ENCODE data around the gene PRM2. TPM values are rescaled to one million over a fixed set of nuclear protein-coding genes. Genes with fewer than 3 reads are reported as not detected.

PRM2 gene
- total and polyA plus RNA-seq, 7 experiments from 2014 or later: not detected

- no peak within 1 kb of the TSS for H3K4me3 Mint-ChIP-seq
- Histone ChIP-seq H3K27me3 (ENCODE audit: control insufficient read depth in 2 of 2, insufficient read depth in 2 of 2, low read length in 2 of 2) (no peaks in the 10 kb centered on the region), H3K4me3 (ENCODE audit: low read length) (no peak within 1 kb of the TSS), H3K36me3 (ENCODE audit: control insufficient read depth in 2 of 3, insufficient read depth in 3 of 3, low read length in 3 of 3) (no peaks in the 10 kb centered on the region), H3K27ac (ENCODE audit: low read depth, low read length) (no peak within 1 kb of the TSS), H3K9me3 (ENCODE audit: control insufficient read depth in 2 of 3, low read length in 3 of 3) (no peaks in the 10 kb centered on the region), H3K4me1 (ENCODE audit: control insufficient read depth in 2 of 2, insufficient read depth in 2 of 2, low read length in 2 of 2) (no peaks in the 10 kb centered on the region)
- DNase-seq: no peak
- no peak for ATAC-seq
- H3K9me3 Mint-ChIP-seq: peaks cover 0 to 4% (median 0%) of the 10 kb centered on the region in 11 donors
- peaks cover 0 to 20% (median 0%) of the 10 kb centered on the region in 5 donors for H3K27me3 Mint-ChIP-seq
- intact Hi-C loops (cut with micrococcal nuclease): no loop called here
- H3K4me1 Mint-ChIP-seq: peaks cover 0 to 5% (median 0%) of the 10 kb centered on the region in 7 donors
- H3K36me3 Mint-ChIP-seq: peaks cover 0 to 4% (median 0%) of the 10 kb centered on the region in 5 donors
- ChIA-PET POLR2A (interaction anchor here (1.1 kb wide), 1 partner anchor 25 kb away, joined by 3 read pairs; no protein-coding TSS in a partner anchor), CTCF (no interaction called here)
- no peak within 1 kb of the TSS for H3K27ac Mint-ChIP-seq
These were observed 3.2 kb downstream of the PRM2 start, which contains the start of gene PRM3 for GRCh38 chr16:11272921-11273720. TSS of gene PRM3 (minus strand) at chr16:11273629. CDS start at chr16:11273595, 34 bp downstream.

GRCh38 chr16:11272484-11272883, 3.8 kb downstream of the PRM2 start:
- Histone ChIP-seq H3K4me3 (ENCODE audit: low read length) (no peak overlapping the region), H3K36me3 (ENCODE audit: control insufficient read depth in 2 of 3, insufficient read depth in 3 of 3, low read length in 3 of 3) (no peaks in the 10 kb centered on the region), H3K27me3 (ENCODE audit: control insufficient read depth in 2 of 2, insufficient read depth in 2 of 2, low read length in 2 of 2) (no peaks in the 10 kb centered on the region), H3K27ac (ENCODE audit: low read depth, low read length) (no peak overlapping the region), H3K4me1 (ENCODE audit: control insufficient read depth in 2 of 2, insufficient read depth in 2 of 2, low read length in 2 of 2) (no peaks in the 10 kb centered on the region), H3K9me3 (ENCODE audit: control insufficient read depth in 2 of 3, low read length in 3 of 3) (no peaks in the 10 kb centered on the region)
- no peak for ATAC-seq
- Mint-ChIP-seq H3K27ac (no peak overlapping the region), H3K9me3 (peaks cover 0 to 4% (median 0%) of the 10 kb centered on the region in 11 donors), H3K4me1 (peaks cover 0 to 5% (median 0%) of the 10 kb centered on the region in 7 donors), H3K36me3 (peaks cover 0 to 4% (median 0%) of the 10 kb centered on the region in 5 donors), H3K4me3 (no peak overlapping the region), H3K27me3 (peaks cover 0 to 17% (median 0%) of the 10 kb centered on the region in 5 donors)
- ChIA-PET POLR2A (interaction anchor here (0.9 to 1.1 kb wide), 2 partner anchors 16 to 25 kb away, joined by 3 to 5 read pairs; partner anchors contain the start of gene SOCS1), CTCF (no interaction called here)
- intact Hi-C loops (cut with micrococcal nuclease): no loop called here
- no peak for DNase-seq

DNA sequence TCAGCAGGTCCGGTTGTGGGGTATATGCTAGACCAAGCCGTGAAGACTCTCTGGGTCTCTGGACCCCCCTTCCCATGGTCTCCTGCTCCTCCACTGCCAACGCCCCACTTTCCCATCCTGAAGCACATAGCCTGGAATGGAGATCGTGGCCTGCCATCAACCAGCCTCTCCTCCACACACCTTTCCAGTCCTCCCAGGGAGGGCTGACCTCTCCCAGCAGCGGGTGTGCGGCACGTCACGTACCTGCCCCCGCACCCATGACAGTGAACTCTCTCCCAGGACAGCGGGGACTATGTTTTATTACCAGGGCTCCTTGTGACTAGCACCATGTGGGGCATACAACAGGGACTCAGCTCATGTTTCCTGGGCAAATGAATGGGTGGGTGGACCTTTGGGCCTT, 4.7 kb downstream of the PRM2 start:
- no peak for DNase-seq
- CTCF ChIA-PET: interaction anchor here (1.0 kb wide), 1 partner anchor 8 kb away, joined by 3 read pairs; no protein-coding TSS in a partner anchor
- H3K4me3 Mint-ChIP-seq: no peak overlapping the region
- H3K4me1 Mint-ChIP-seq: peaks cover 0 to 3% (median 0%) of the 10 kb centered on the region in 7 donors
- peaks cover 0 to 13% (median 0%) of the 10 kb centered on the region in 5 donors for H3K27me3 Mint-ChIP-seq
- POLR2A ChIA-PET: interaction anchor here (0.9 kb wide), 1 partner anchor 15 kb away, joined by 5 read pairs; the partner anchor contains the start of gene SOCS1
- no peaks in the 10 kb centered on the region for H3K36me3 ChIP-seq (ENCODE audit: control insufficient read depth in 2 of 3, insufficient read depth in 3 of 3, low read length in 3 of 3)
- H3K9me3 Mint-ChIP-seq: peaks cover 0 to 4% (median 0%) of the 10 kb centered on the region in 11 donors
- peaks cover 0 to 4% (median 0%) of the 10 kb centered on the region in 5 donors for H3K36me3 Mint-ChIP-seq
- no peak for ATAC-seq
- no peaks in the 10 kb centered on the region for H3K4me1 ChIP-seq (ENCODE audit: control insufficient read depth in 2 of 2, insufficient read depth in 2 of 2, low read length in 2 of 2)
- no peak overlapping the region for H3K27ac ChIP-seq (ENCODE audit: low read depth, low read length)
- intact Hi-C loops (cut with micrococcal nuclease): no loop called here
- H3K27me3 ChIP-seq (ENCODE audit: control insufficient read depth in 2 of 2, insufficient read depth in 2 of 2, low read length in 2 of 2): no peaks in the 10 kb centered on the region
- H3K27ac Mint-ChIP-seq: no peak overlapping the region
- no peak overlapping the region for H3K4me3 ChIP-seq (ENCODE audit: low read length)
- no peaks in the 10 kb centered on the region for H3K9me3 ChIP-seq (ENCODE audit: control insufficient read depth in 2 of 3, low read length in 3 of 3)

DNA sequence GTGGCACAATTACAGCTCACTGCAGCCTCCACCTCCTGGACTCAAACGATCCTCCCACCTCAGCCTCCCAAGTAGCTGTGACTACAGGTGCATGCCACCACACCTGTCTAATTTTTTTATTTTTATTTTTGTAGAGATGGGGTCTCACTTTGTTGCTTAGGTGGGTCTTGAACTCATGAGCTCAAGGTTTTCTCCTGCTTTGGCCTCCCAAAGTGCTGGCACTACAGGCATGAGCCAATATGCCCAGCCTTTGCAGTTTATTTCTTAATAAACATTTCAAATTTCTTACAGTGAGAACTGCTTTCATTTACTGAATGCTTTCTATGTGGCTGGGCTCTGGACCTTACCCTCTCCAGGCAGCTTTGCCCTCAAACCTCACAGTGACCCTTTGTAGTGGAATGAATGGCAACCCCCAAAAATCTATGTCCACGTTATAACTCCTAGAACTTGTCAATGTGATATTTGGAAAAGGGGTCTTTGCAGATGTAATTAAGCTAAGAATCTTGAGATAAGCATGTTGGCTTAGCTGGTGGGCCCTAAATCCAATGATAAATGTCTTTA, 5.6 kb downstream of the PRM2 start:
- Histone ChIP-seq H3K9me3 (ENCODE audit: control insufficient read depth in 2 of 3, low read length in 3 of 3) (no peaks in the 10 kb centered on the region), H3K4me1 (ENCODE audit: control insufficient read depth in 2 of 2, insufficient read depth in 2 of 2, low read length in 2 of 2) (no peaks in the 10 kb centered on the region), H3K36me3 (ENCODE audit: control insufficient read depth in 2 of 3, insufficient read depth in 3 of 3, low read length in 3 of 3) (no peaks in the 10 kb centered on the region), H3K4me3 (ENCODE audit: low read length) (no peak overlapping the region), H3K27ac (ENCODE audit: low read depth, low read length) (no peak overlapping the region), H3K27me3 (ENCODE audit: control insufficient read depth in 2 of 2, insufficient read depth in 2 of 2, low read length in 2 of 2) (no peaks in the 10 kb centered on the region)
- Mint-ChIP-seq H3K27me3 (peaks cover 0 to 13% (median 0%) of the 10 kb centered on the region in 5 donors), H3K4me3 (no peak overlapping the region), H3K4me1 (peaks cover 0 to 4% (median 0%) of the 10 kb centered on the region in 7 donors), H3K36me3 (peaks cover 0 to 4% (median 0%) of the 10 kb centered on the region in 5 donors), H3K27ac (peak overlapping the region in 1 of 9 donors; percentile 12), H3K9me3 (peaks cover 0 to 4% (median 0%) of the 10 kb centered on the region in 11 donors)
- ATAC-seq: no peak
- ChIA-PET POLR2A (interaction anchor here (1.0 kb wide), 1 partner anchor 12 kb away, joined by 3 read pairs; no protein-coding TSS in a partner anchor), CTCF (no interaction called here)
- no peak for DNase-seq
- intact Hi-C loops (cut with micrococcal nuclease): no loop called here

GRCh38 chr16:11268921-11269375, 7.3 kb downstream of the PRM2 start, which contains the start of gene TNP2:
TSS of gene TNP2 (minus strand) at chr16:11269325. CDS start at chr16:11269262, 63 bp downstream.
- Mint-ChIP-seq H3K4me3 (no peak within 1 kb of the TSS), H3K27ac (peak within 1 kb of the TSS in 2 of 9 donors; percentile 9 to 17), H3K27me3 (peaks cover 0 to 13% (median 0%) of the 10 kb centered on the region in 5 donors), H3K4me1 (peaks cover 4 to 11% (median 8%) of the 10 kb centered on the region in 7 donors), H3K9me3 (peaks cover 0 to 4% (median 0%) of the 10 kb centered on the region in 11 donors), H3K36me3 (peaks cover 0 to 4% (median 0%) of the 10 kb centered on the region in 5 donors)
- no peak for ATAC-seq
- ChIA-PET CTCF (no interaction called here), POLR2A (interaction anchor here (1.2 to 1.9 kb wide), 2 partner anchors 10 to 13 kb away, joined by 4 to 10 read pairs; partner anchors contain the start of gene SOCS1)
- H3K9me3 ChIP-seq (ENCODE audit: control insufficient read depth in 2 of 3, low read length in 3 of 3): no peaks in the 10 kb centered on the region
- H3K27ac ChIP-seq (ENCODE audit: low read depth, low read length): no peak within 1 kb of the TSS
- H3K36me3 ChIP-seq (ENCODE audit: control insufficient read depth in 2 of 3, insufficient read depth in 3 of 3, low read length in 3 of 3): no peaks in the 10 kb centered on the region
- DNase-seq: no peak
- peaks cover 4 to 12% of the 10 kb centered on the region in 2 donors for H3K4me1 ChIP-seq (ENCODE audit: control insufficient read depth in 2 of 2, insufficient read depth in 2 of 2, low read length in 2 of 2)
- intact Hi-C loops (cut with micrococcal nuclease): no loop called here
- no peak within 1 kb of the TSS for H3K4me3 ChIP-seq (ENCODE audit: low read length)
- no peaks in the 10 kb centered on the region for H3K27me3 ChIP-seq (ENCODE audit: control insufficient read depth in 2 of 2, insufficient read depth in 2 of 2, low read length in 2 of 2)

DNA sequence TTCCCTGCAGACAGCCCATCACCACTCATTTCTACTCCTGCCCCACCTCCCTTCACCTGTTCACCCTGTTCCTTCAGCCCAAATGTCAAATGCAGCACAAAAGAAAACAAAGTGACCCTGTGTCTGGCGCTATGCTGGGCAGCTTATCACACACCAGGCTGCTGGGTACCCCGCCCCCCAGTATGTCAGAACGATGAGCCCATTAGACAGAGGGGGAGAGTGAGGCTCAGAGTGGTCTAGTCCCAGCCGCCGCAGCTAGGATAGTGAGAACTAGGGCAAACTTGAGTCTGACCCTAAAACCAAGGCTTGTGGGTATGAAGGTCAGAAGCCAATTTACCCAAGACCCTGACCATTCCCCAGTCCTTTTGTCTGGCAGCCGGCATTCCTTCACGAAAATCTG, 11.2 kb downstream of the PRM2 start:
- DNase-seq: no peak
- ChIA-PET CTCF (no interaction called here), POLR2A (interaction anchor here (0.7 to 3.4 kb wide), 3 partner anchors 10 to 306 kb away, joined by 3 to 22 read pairs (median 3); partner anchors contain the start of gene SOCS1)
- H3K9me3 Mint-ChIP-seq: peaks cover 0 to 4% (median 0%) of the 10 kb centered on the region in 11 donors
- peaks cover 0 to 14% (median 0%) of the 10 kb centered on the region in 5 donors for H3K27me3 Mint-ChIP-seq
- H3K36me3 ChIP-seq (ENCODE audit: control insufficient read depth in 2 of 3, insufficient read depth in 3 of 3, low read length in 3 of 3): no peaks in the 10 kb centered on the region
- ATAC-seq: no peak
- no peaks in the 10 kb centered on the region for H3K27me3 ChIP-seq (ENCODE audit: control insufficient read depth in 2 of 2, insufficient read depth in 2 of 2, low read length in 2 of 2)
- no peak overlapping the region for H3K4me3 ChIP-seq (ENCODE audit: low read length)
- peaks cover 14 to 25% of the 10 kb centered on the region in 2 donors for H3K4me1 ChIP-seq (ENCODE audit: control insufficient read depth in 2 of 2, insufficient read depth in 2 of 2, low read length in 2 of 2)
- no peaks in the 10 kb centered on the region for H3K9me3 ChIP-seq (ENCODE audit: control insufficient read depth in 2 of 3, low read length in 3 of 3)
- intact Hi-C loops (cut with micrococcal nuclease): no loop called here
- no peak overlapping the region for H3K27ac ChIP-seq (ENCODE audit: low read depth, low read length)
- H3K36me3 Mint-ChIP-seq: peaks cover 0 to 5% (median 0%) of the 10 kb centered on the region in 5 donors
- peaks cover 18 to 34% (median 27%) of the 10 kb centered on the region in 7 donors for H3K4me1 Mint-ChIP-seq
- no peak overlapping the region for H3K4me3 Mint-ChIP-seq
- peak overlapping the region in 4 of 9 donors; percentile 39 to 95 (median 82) for H3K27ac Mint-ChIP-seq

Data from naive thymus-derived CD4-positive, alpha-beta T cell (primary cell).